ENCODE results near the gene GRM7.

GRM7 gene

DNA sequence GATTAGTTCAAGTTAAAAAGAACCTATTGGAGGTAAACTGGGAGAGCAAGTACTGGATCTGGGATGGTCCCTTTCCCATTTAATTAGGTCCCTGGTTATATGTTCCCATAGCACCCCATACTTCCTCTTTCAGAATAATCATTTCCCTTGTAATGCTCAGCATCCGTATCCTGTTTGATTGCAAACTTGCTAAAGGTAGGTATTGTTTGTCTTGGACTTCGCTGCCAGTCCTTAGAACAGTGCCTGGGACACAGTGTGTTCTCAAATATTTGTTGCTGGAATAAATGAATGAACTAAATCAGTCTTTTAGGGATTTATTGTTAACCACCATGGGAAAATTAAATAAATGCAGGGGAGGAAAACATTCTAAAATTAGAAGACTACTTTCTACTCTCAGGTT, 299.8 kb downstream of the GRM7 start:
- no peak for DNase-seq

DNA sequence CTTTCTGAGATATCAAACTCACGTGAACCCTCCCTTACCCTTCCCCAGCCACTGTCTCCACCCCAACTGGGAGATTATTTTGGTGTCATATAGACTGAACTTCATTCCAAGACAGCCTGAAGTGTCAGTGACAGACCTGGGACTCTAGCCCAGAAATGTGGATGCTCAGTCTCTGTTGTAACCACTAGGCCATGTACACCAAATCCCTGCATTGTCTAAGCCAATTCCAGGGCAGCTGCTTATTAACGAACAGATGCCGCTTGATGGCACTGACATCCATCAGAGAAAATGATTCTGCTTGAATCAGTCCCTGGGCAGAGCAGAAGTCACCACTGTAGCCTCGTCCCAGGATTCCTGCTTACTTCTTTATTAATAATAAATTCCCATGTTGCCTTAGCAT, 305.5 kb downstream of the GRM7 start:
- DNase-seq = no peak

DNA sequence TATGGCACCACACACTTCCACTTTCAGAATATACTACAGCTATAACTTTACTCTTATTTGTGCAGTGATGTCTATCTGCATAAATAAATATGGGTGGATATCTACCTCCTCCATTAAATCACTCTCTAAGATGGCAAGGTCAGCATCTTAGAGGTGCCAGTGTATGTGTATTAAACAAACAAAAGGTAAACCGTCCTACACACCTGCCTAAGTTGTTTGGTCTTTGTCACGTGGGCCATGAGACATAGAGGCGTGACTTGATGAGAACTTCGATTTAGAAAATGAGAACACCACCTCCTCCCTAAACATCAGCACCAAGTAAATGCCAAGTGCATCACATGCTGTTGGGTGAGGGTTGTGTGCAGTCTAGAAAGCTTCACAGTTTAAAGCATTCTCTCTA, 310.6 kb downstream of the GRM7 start:
- DNase-seq = no peak

DNA sequence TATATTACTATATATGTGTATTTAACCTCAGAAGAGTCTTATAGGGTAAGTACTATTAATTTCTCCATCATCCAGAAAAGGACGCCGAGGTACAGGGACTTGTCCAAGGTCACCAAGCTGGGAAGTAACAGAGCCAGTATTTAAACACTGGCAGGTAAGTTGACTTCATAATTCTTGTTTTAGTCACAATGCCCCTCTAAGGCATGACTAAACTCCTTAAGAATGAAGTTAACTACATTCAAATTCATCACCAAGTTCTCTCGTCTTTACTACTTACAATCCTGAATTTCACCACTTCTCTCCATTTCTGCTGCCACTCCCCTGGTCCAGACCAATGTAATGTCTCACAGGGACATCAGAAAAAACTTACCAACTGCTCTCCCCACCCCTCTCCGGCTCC, 312.1 kb downstream of the GRM7 start:
- DNase-seq = no peak

DNA sequence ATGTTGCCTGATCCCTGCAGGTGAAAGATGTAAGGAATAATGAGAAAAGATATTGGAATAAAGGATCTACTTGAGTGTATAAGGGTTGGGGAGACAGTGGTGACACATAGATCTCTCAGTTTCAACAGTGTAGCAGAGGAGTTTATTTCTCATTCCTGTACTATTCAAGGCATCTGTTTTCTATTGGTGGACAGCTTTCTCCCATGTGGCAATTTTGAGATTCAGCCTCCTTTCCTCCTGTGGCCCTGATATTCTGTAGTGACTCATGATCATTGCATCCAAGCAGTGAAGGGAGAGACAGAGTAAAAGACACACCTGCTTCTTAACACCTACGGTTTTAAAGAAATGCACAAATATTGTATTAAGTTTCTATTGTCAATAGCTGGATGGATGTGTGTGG, 327.6 kb downstream of the GRM7 start:
- DNase-seq = no peak

DNA sequence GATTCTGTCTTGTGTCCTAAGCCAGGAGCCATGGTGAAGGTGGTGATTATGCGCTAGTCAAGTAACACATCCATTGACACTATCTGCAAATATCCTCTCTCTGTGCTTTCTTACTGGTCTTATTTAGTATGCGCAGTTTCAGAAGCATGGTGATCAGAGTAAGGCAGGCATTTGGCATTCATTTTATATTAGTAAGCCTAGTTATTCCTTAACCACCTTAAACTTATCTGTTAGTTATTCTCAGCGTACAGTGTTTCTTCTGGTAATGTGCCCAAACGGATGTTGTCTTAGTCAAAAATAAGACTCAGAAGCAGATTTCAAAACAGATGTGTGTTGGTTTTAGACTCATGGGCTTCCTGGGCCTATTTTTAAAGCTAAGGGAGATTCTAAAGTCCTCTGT, 329.2 kb downstream of the GRM7 start:
- no peak for DNase-seq

DNA sequence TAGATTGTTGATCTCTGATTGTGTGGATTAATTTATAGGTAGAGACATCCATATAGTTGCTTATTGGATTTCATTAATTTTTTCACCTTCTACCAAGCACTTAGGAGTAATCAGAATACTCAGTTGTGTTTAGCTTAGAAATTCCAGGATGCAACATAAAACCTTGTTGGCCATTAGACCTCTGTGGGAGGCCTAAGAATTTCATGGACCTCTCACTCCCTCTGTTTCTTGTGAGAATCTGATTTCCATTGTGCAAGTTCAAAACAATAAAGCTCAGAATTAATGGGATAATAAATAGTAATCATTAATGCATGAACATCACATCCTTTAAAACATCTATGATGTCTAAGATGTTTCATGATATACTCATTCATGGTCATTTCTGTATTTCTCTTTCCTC, 332.4 kb downstream of the GRM7 start:
- no peak for DNase-seq

DNA sequence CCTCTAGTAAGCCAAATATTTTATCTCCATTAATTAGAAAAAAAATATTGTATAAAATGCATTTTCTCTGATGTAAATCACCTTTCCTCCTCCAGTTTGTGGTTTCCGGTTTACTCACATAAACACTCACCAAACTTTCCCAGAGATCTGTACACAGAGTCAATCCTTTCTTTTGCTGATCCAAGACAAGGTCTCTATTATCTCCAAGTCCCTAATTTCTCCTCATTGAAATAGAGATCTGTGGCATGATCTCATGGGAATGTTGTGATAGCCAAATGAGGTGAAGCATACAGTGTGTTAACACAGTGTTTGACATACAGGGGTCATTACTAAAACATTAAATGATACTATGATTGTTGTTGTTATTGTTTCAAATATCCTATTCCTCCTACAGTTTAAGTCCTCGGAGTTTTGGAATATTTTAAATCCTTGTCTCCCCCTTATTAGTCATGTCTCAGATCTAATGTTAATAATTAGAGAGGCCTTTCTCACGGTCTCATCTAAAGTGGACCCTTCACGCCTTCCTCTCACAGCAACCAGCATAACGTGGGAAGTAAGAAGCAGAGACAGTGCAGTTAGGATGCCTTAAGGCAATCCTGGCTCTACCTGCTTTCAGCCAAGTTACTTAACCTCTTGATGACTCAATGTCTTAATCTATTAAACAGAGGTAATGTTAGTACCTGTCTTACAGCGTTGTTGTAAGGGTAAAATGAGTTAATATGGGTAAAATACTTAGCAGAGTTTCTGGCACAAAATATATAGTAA, 333.3 kb downstream of the GRM7 start:
- no peak for DNase-seq

DNA sequence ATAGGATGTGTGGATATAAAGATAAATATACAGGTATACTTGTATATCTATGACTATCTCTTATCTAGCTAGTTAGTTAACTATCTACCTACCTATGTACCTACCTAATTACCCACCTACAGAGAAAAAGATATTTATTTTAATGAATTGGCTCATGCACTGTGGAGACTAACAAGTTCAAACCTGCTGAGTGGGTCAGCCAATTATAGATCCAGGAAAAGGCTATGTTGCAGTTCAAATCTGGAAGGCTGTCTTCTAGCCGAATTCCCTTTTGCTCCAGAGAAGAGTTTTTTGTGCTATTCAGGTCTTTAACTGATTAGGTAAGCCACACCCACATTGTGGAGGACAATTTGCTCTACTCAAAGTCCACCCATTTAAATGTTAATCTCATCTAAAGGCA, 335.0 kb downstream of the GRM7 start:
- no peak for DNase-seq

DNA sequence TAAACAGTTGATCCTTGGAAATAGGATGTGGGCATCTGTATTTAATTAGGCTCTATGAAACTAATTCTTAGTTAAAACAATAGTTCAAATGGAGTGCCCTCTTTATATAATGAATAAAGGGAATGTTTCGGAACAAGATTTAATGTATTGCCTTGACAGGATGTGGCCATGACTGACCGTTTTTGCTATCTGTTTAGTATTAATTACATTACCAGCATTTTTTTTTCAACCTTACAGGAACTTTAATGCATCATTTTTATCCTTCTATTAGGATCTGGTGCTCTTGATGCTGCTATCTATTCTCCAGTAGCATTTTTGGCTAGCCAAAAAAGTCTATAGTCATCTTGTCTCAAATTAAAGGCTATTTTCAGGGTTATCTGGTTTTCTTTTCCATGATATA, 340.9 kb downstream of the GRM7 start:
- DNase-seq = no peak

DNA sequence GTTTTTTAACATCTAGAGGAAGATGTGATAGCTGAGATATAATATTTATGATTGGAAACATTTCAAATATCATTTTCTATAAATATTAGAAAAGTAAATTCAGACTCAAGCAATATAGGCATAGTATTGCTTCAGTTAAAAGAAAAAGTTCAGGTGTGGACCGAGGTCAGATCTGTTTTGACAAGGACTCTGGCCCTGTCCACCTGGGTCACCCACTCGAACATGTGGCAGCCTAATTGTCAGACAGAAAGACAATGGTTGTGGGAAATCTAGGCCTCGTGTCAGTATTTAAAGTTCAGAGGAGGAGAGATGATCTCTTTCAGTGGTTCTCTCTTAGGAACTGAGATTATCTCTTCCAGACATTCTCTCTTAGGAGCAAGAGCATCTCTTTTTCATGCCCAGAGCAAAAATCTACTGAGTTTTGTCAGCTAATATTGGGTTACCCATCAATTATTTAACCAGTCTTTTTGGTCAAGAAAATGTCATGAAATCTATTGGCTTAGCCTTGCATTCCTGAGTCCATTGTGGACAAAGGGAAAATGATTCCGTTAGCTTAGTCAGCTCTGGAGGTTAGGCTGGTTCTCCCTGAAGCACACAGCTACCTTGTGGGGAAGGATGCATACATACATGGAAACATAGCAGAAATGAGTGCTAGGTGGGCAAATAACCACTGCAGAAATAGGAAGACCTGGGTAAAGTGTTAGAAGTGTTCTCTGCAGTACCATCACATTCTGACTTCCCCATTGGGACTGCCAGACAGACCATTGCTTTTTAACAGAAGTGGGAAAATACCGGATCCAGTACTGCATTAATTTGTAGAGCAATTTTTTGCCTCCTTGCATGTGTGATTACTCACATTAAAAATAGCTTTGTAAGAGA, 343.3 kb downstream of the GRM7 start:
- DNase-seq = no peak

DNA sequence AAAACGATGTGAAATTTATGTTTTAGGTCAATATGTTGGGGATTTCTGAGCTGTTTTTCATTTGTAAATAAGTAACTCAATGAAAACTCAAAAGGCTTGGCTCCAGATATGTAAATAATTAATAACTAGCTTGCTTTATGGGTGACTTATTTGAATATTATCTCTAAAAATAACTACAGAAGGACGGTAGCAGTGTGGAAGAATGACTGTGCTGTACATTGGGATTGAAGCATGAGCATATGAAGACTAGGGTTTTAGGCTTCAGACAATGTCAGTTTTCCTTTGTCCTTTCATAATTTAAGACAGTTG, 343.9 kb downstream of the GRM7 start:
- DNase-seq = no peak

DNA sequence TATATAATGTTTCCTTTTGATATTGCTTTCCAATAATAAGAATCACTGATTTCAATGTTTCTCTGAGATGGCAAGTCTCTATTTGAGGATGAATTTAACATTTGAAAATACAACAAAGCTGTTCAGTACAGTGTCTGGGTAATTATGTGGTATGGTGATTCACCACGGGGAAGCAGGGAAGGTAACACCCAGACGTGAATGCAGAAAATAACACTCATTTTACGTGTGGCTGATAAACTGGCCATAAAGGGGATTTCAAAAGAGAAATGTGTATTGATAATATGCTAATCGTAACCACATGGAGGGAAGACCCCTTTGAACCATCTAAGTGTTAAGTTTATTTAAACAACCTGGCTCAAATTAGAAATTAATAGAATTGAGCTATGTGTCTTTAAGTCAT, 344.6 kb downstream of the GRM7 start:
- DNase-seq = no peak

DNA sequence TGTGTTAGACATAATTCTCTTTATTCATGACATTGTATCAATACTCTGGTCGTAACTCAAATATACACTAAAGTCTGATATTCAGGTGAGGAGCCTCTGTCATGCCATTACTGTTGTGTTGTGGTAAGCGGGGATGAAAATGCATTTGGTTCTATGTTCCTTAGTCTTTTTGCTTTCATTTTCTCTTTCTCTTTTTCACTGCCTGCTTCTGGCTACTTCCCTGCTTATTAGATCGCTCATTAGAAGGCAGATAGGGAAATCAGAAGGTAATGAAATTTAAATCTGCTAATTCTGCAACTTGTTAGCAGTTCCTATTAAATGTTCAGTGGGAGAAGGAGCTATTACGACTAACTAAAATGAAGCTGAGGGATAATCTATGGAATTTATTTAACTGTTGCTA, 345.0 kb downstream of the GRM7 start:
- DNase-seq = no peak

DNA sequence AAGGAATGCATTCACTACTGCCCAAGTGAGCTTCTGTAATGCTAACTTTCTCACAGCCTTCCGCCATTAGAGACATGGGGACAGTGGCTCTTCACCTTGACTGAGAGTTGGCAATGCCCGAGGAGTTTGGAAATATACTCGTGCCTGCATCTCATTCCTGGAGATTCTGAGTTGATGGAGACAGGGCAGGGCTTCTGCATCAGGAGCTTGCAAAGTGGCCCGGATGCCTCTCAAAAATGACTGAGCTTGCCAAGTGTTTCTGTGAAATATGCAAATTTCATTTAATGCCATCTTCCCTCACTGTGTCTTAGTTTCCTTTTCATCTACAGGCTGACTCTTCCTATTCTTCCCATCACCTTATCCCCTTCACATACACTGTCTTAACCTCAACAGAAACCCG, 346.2 kb downstream of the GRM7 start:
- no peak for DNase-seq

DNA sequence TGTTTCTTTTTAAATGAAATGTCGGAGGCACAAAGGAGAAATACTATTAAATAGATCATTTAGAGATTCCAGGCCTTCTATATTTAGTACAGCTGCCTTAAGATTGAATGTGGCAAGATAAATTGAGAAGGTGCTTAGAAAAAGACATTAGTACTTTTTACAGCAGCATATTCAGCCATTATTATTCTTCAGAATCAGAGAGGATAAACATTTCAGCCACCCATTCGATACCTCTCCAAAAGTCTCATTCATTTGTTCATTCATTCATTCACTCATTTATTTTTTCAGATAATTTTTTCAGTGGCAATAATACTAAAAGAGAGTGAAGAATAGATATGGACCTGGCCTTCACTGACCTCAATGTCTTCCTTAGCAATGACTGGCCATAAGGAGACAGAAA, 347.0 kb downstream of the GRM7 start:
- DNase-seq = no peak

DNA sequence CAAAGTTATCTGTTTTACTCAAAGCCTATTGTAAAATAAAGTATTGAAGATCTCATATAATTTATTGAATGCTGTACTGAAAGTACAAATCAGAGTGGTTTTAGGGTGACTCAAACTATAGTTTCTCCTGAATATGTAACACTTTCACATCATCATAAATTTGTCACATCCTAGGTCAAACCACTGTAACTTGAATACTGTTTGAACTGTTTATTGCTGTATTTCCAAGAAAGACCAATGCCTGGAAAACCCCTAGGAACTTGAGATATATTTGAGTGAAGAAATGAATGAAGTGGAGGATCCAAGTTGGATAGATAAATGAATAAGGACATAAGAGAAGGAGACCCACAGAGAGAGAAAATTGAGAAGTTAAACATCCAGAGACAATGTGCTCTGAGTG, 348.2 kb downstream of the GRM7 start:
- no peak for DNase-seq

DNA sequence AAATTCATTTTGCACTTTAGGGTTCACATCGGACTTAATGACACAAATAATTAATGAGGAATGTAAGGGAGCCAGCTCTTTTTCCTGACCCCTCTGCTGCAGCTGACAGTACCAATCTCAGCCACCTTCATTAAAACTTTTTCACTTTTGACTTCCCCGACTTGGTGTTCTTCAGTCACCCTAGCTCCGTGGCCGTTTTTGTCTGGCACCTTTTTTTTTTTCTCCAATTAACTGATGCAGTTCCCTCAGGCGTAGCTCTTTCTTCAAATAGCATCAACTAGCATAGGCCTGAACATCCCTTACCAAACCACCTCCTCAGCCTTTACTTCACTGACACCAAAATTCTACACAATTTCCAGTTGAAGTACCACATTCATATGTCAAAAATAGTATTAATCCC, 350.8 kb downstream of the GRM7 start:
- DNase-seq = no peak

DNA sequence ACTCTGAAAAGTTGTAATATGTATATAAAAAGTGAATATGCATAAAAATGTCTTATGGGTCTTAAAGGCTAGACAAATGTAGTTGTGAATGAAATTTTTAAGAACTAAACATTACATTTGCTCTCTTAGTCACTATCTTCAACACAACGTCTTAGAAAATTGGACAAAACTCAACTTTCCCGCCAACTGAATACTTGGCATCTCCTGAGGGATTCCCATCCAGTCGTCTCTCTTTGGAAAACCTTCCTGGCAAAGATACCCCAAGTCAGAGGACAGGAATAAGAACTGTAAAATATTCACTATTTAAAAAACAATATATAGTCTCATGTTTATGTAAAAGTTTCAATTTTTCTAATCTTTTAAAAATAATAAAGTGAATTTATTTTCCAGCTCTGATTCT, 354.8 kb downstream of the GRM7 start:
- no peak for DNase-seq

DNA sequence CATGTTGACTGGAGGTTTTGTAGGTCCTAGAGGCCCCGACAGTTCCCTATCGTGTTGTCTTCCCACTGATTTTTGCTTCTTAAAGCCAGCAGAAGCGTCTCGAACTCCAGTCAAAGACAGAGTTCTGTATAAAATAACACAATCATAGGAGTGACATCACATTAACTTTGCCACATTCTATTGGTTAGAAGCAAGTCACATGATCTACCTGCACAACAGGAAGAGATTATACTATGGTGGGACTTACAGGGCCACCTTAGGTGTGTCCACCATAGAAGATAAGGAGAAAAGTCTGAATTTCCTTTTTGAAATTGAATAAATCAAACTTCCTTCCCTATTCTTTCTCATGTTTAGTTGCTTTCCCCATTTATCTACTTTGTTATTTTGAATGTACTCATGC, 365.5 kb downstream of the GRM7 start:
- no peak for DNase-seq

DNA sequence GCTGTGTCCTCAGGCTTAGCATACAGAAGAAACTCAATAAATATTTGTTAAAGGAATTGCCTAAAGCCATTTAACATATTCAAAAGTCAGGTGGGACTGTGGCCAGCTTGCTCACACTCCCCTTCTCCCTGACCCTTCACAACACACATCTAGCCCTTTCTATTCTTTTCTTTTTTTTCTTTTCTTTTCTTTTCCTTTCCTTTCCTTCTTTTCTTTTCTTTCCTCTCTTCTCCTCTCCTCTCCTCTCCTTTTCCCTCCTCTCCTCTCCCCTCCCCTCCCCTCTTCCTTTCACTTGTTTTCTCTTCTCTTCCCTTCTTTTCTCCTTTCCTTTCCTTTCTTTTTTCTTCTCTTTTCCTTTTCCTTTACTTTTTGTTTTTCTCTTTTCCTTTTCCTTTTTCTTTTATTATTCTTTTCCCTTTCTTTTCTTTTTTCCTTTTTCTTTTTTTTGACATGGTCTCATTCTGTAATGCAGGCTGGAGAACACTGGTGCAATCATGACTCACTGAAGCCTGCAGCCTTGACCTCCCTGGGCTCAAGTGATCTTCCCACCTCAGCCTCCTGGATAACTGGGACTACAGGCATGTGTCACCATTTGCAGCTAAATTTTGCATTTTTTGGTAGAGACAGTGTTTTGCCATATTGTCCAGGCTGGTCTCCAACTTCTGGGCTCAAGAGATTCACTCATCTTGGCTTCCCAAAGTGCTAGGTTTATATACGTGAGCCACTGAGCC, 377.8 kb downstream of the GRM7 start:
- no peak for DNase-seq

DNA sequence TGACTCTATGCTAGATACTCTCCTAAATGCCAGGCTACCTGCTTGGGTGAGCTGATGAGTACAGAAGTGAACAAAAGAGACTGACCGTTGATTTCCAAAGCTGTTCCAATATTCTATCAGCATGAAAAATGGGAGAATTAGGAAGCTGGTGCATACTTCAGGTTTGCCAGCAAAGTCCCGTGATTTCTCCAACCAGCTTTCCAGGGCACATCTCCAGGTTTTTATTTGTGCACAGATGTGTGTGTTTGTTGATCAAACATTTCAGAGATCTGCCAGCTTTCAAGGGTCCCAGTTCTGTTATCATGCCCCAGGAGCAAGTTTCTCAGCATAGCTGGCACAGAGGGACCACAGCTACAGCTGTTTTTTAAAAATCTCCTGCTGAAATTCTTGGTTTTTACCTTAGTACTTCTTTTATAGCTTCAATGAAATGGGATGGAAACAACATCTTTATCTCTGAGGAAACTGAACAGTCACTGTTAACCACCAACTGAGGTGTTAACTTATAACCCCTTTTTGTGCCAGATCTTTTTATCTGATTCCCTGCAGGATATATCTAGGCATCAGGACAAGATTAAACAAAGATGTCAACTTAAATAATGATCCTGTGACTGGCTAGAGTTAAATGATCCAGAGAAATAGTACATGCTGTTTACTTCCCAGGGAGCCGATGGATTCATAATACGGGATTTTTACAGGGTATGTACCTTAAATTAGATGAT, 380.8 kb downstream of the GRM7 start:
- DNase-seq = no peak

DNA sequence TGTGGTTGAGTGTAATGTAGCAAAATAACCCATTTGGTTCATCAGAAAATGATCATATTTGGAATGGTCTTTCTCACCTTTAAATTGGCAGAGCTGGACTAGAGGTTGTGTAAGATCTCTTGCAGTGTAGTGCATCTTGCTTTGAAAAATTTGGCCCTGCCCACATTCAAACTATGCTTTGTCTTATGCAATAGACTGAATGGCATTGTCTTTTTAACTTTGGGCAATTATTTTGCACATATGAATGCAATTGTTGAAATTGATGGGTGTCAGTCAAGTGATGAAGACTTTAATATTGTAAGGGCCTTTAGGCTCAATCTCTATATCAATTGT, 381.4 kb downstream of the GRM7 start:
- no peak for DNase-seq
